Measurements from ENCODE around the gene FXYD4.

FXYD4 gene

GRCh38 chr10:43347997-43348396 is 23.4 kb upstream of the FXYD4 start:
- no peak for DNase-seq

- DNase-seq = peak; percentile 89
These were observed 22.7 kb upstream of the FXYD4 start for GRCh38 chr10:43348511-43349312.

GRCh38 chr10:43350156-43350555 is 21.3 kb upstream of the FXYD4 start:
- DNase-seq = no peak

GRCh38 chr10:43350686-43351085 is 20.8 kb upstream of the FXYD4 start:
- DNase-seq = no peak

GRCh38 chr10:43351301-43351700 is 20.1 kb upstream of the FXYD4 start:
- DNase-seq = no peak

- DNase-seq = no peak
These were observed 18.5 kb upstream of the FXYD4 start for GRCh38 chr10:43352951-43353350.

GRCh38 chr10:43353495-43354329 is 17.7 kb upstream of the FXYD4 start:
- DNase-seq = no peak

- DNase-seq = no peak
These were observed 17.2 kb upstream of the FXYD4 start for GRCh38 chr10:43354330-43354635.

GRCh38 chr10:43354879-43355380 is 16.5 kb upstream of the FXYD4 start:
- DNase-seq = no peak

- DNase-seq = no peak
These were observed 15.6 kb upstream of the FXYD4 start for GRCh38 chr10:43355749-43356371.

- DNase-seq = no peak
These were observed 11.3 kb upstream of the FXYD4 start for GRCh38 chr10:43360086-43360485.

- peak; percentile 21 for DNase-seq
These were observed 9.8 kb upstream of the FXYD4 start for GRCh38 chr10:43361547-43362190.

GRCh38 chr10:43362191-43362839 is 9.1 kb upstream of the FXYD4 start:
- DNase-seq = peak; percentile 98

GRCh38 chr10:43365001-43365400 is 6.4 kb upstream of the FXYD4 start:
- DNase-seq = no peak

- no peak for DNase-seq
These were observed 1.5 kb upstream of the FXYD4 start for GRCh38 chr10:43369921-43370320.

GRCh38 chr10:43370671-43371215 is 693 bp upstream of the FXYD4 start:
- no peak for DNase-seq

GRCh38 chr10:43372765-43373361 is 1.4 kb downstream of the FXYD4 start:
- no peak for DNase-seq

- DNase-seq = no peak
These were observed 2.0 kb downstream of the FXYD4 start for GRCh38 chr10:43373461-43373860.

GRCh38 chr10:43374194-43374593 is 2.8 kb downstream of the FXYD4 start:
- DNase-seq = no peak

GRCh38 chr10:43375401-43376020 is 4.1 kb downstream of the FXYD4 start:
- no peak for DNase-seq

GRCh38 chr10:43376046-43376635 is 4.7 kb downstream of the FXYD4 start:
- DNase-seq = no peak
